ENCODE results near the gene PIRT.
"Not testable (repeated sequence)": the region's sequence is repeated elsewhere in the genome, so short reads cannot be mapped to it uniquely, and the experiment has no call there.

Gene PIRT

DNA sequence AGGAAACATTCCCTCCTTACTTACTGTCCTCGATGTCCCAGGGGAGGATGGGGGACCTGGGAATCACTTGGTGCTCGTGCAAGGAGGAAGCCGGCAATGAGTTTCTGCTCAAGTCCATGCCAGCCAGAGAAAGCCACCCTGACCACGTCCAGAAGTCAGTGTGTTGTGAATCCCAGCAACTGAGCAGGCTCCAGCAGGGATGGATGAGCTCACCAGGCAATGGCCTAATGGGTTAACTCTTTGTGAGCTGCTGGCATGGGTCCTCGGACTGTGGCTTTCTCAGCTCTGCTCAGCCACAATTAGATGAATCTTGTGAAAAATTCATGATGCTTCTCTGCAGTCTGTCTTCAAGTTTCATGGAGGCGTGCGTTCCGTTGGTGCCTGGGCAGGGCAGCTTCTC, at the start of gene PIRT:
Gene PIRT, minus strand, starts transcription at position 167 of the 400 bp plus-strand sequence. CDS start 12,442 bp downstream, outside the sequence.
- DNase-seq (ENCODE audit: low spot score) = no peak

DNA sequence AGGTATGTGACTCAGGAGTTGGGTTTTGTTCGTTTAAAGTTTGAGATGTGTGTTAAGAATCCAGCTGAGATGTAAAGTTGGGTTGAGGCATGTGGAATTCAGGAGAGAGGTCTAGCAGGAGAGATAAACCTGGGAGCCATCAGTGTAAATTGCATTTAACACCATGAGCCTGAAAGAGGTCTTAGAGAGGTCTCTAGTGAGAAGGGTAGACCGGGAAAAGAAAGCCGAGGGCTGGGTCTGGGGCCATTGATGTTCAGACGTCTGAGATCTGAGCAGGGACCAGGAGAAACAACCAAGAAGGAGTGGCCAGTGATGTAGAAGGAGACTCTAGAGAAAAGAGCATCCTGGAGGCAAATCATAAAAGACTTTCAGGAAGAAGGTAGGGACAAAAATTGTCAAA, 44.1 kb upstream of the PIRT start:
- no peak for DNase-seq (ENCODE audit: low spot score)

DNA sequence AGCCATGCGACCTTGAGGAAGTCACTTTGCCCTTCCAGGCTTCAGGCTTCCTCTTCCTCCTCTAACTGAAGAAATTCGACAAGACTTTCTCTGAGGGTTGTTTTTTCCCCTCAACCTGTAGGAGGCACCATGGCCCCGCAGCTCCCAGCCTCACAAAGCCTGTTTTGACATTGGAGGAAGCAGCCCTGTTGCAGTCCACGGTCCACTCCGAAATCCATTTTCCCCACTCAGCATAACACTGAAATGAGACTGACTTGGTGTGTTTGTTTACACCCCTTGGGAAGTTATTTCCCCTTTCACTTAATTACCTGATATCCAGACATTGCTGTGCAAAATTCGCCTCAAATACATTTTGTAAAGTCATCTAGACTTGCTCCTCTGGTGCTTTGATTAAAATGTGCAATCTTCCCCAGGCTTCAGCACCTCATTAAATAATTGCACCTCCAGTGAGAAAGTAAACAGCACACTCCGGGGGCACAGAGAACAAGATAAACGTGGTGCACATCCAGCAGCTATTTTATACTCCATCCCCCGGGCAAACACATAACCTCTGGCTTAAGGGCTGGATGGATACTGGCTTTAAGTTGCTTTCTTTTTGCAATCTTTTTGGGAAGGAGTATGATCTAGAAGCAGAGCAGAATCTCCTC, 41.4 kb upstream of the PIRT start:
- DNase-seq (ENCODE audit: low spot score) = no peak

DNA sequence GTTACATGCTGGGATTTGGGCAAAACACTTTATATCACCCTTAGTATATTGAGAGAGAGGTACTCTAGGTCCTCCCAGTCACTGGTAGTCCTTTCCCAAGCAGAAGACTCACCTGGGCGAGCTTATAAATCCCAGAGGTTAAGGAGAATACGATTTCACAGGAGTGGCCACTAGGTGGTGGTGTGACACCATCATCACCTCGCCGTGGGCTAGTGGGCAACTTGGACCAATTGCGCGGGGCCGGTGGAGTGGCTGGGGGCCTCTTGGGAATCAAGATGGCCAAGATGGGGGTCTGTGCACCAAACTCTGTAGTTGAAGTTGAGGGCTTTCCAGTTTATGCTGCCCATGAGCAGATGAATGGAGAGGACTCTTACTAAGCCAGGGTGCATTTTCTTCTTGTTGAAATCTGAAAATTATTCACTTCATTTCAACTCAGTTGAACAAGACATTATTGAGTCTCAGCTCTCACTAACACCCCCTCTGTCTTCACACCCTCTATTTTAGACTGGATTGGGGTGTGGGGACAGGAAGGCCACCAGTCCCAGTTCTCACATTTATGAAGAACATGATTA, 38.2 kb upstream of the PIRT start:
- peak; percentile 47 for DNase-seq (ENCODE audit: low spot score)

DNA sequence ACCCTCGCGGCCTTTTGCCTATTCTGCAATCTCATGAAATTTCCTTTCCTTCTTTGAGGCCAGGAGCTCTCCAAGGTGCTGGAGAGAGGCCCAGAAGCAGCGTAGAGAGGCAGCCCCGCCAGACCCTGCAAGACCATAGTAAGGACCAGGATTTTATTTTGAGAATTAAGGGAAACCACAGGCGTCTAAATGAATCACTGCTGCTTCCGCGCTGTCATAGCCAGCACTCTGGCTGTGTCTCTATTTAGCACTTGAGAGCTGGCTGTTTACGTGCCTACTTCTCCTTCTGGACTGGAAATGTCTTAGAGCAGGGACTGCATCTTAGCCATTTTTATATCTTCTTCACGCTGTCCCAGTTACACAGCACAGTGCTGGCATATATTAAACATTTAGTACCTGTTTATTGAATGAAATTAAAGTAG, 37.6 kb upstream of the PIRT start:
- DNase-seq (ENCODE audit: low spot score) = no peak

DNA sequence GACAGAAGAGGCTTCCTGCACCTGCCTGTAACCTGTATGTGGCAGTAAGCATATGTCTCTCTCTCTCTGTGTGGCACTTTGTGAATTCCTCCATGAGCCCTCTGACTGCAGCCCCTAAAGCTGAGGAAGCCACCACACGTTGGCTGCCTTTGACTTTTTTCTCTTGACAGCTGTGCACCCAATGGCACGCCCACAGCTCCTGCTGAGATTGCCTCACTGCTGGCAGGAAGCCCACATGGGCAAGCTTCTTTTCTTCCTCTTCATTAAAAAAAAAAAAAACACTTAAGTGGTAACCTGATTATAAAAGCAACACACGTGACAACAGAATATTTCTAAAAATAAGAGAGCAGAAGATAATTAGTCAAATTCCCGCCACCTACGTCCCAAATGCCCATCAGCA, 34.0 kb upstream of the PIRT start:
- DNase-seq (ENCODE audit: low spot score) = no peak

DNA sequence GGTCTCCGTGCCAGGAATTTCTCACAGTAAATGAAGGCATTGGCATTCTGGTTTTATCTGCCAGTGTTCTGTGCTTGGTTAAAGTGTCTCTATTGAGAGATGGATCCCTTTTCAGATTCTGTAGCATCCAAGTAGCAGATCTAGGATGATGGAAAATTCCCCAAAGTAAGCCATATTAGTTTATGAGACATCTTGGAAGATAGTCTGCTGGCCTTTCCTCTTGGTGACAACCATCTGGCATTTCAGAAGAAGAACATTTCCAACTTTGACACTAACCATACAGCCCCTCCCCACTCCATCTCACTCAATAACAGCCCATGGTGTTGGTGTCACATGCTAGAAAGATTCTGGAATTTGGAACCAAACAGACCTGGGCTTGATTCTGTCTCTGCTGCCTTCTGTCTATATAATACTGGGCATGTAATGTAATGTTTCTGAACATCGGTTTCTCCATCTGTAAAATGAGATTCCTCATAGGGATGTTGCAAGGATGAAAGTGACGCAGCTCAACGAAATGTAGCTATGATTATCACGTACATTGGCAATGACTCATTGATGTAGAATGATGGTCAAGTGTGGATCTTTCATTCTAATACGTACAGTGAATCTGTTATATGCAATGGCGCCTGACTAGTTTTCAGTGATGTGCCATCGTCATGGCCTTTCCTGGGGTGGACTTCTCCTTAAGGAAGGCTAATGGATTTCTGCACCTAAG, 32.6 kb upstream of the PIRT start:
- no peak for DNase-seq (ENCODE audit: low spot score)

DNA sequence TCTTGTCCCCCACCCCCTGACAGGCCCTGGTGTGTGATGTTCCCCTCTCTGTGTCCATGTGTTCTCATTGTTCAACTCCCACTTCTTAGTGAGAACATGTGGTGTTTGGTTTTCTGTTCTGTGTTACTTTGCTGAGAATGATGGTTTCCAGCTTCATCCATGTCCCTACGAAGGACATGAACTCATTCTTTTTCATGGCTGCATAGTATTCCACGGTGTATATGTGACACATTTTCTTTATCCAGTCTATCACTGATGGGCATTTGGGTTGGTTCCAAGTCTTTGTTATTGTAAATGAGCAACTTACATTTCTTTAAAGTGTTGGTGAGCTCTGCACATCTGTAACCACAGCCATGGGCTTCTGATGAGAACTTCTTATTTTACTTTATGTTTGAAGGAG, 30.9 kb upstream of the PIRT start:
- not testable (repeated sequence) for DNase-seq (ENCODE audit: low spot score)

DNA sequence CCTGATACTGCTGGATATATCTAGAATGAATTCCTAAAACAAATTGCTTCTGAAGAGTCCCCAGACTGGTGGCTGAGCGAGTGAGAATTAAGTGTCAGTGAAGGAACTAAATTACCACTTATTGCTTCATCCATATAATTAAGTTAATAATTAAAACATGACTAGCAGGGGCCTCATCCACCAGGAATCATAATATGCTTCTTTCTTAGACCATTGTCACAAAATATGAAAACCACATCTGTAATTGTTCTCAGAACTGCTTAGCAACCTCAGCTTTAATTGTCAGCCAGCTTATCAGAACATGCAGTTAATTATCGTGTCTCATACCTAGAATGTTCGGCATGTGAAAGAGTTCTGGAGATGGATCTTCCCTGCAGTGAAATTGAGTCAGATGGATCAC, 21.2 kb upstream of the PIRT start:
- DNase-seq (ENCODE audit: low spot score) = no peak

DNA sequence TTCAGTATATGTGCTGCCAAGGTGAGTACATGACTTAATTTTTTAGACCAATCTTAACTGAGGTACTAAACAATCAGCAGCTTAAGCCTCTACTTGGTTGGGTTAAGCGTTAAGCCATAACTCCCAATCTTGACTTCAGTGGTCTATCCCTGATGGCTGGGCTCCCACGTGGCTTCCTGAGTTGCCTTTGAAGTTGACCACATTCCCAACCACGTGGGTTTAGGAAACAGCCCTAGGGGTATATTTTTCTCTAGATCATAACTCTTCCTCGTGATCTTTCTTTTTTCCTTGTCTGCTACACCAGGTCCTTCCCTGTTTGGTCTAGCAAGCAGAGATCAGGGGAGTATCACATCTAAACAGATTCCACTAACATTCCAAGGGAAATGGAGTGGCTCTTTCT, 20.1 kb upstream of the PIRT start:
- no peak for DNase-seq (ENCODE audit: low spot score)

DNA sequence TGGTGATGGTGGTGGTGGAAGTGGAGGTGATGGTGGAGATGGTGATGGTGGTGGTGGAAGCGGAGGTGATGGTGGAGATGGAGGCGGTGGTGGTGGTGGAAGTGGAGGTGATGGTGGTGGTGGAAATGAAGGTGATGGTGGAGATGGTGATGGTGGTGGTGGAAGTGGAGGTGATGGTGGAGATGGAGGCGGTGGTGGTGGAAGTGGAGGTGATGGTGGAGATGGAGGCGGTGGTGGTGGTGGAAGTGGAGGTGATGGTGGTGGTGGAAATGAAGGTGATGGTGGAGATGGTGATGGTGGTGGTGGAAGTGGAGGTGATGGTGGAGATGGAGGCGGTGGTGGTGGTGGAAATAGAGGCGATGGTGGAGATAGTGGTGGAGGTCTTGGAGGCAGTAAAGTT, 8.7 kb upstream of the PIRT start:
- not testable (repeated sequence) for DNase-seq (ENCODE audit: low spot score)

DNA sequence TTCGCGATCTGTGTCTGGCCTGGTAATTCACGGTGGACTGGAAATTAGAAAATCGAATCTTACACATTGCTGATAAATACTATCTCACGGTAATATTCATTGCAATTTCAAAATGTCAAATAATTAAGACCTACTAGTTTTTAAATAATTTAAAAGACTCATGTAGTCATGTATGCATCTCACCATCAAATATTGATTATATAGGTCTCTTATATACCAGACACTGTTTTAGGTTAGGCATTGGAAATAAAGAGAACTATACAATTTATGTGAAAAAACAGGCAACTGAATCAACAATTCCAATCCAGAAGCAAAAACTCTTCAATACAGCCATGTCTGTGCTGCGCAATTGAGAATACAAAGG, 7.5 kb upstream of the PIRT start:
- no peak for DNase-seq (ENCODE audit: low spot score)

DNA sequence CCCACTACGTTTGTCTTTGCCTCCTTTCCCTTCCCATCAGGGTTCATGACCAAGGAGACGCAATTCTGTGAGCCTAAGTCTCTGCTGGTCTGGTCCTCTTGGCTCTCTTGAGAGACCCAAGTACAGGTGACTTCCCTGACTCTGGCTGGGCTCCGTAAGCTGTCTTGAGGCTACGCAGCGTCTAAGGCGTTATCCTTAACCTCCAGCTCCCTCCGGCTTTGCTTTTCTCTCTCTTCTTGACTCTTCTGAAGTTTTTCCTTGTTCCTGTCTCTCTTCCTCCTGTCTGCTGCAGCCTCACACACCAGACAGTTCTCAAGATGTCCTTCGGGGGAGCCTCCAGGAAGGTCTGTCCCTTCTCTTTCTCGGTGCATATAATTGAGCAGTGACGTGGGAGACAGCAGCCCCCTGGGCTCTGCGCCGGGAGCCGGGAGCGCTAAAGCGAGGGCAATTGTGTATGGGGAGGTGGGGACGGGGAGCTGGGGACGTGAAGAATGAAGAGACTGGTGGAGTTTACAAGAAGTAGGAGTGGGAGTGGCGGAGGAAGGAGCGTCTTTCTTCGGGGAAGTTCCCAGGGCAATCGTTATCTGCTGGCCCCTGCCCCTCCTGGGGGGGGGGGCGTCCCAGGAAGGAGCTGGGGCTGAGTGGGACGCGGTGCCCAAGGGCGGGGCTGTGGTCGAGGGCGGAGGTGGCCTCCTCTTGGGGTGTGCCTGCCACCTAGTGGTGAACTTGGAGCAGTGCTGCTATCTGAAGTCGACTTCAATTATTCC, 6.9 kb upstream of the PIRT start:
- peak; percentile 83 for DNase-seq (ENCODE audit: low spot score)

DNA sequence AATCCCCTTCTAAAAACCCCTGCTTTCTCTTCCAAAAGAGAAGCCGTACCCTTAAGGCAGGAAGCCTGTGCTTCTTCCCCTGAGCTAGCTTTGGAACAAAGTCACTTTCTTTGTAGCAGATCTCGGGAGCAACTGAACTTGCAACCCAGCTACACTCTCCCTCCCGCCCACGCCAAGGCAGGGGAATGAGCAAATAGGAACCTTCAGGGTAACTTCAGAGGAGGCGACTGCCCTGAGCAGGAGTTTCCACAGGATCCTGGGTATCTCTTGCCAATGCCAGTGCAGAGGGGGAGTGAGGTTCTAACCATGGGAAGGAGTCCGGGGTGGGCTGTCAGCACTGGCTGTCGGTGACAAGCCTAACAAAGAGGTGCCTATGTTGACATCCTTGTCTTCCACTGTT, 5.9 kb upstream of the PIRT start:
- DNase-seq (ENCODE audit: low spot score) = no peak

DNA sequence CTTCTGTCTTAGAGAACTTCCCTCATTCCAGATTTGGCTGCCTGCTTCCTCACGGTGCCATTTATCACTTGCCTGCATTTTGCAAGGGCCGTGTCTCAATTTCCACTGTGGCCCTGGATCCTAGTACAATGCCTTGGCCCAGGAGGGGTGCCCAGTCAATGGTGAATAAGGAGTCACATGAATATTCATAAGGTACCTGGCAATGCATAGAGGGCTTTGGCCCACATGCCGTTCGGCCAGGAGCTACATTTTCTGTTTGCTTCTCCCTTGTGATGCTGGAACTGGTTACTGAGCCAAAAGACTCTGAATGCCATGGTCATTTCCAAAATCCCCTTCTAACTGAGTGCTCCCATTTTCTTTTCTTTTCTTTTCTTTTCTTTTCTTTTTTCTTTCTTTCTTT, 4.8 kb upstream of the PIRT start:
- no peak for DNase-seq (ENCODE audit: low spot score)

DNA sequence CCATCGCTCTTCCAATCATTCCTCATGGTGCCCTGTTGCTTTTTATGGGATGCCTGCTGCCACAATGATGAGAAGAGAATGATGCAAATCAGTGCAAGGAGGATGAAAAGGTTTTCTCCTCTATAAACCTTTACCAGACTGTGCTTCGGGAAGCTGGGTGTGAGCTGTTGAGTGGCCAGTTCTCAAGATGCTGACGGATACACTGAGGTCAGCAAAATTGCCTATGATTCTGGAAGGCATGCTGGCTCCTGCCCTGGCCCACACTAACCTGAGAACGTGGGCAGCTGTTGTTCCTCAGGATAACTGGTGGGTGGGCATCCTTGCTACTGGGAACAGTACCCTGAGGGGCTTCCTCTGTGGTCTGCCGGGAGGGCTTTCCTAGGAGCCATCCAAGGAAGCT, 795 bp upstream of the PIRT start:
- DNase-seq (ENCODE audit: low spot score) = no peak

DNA sequence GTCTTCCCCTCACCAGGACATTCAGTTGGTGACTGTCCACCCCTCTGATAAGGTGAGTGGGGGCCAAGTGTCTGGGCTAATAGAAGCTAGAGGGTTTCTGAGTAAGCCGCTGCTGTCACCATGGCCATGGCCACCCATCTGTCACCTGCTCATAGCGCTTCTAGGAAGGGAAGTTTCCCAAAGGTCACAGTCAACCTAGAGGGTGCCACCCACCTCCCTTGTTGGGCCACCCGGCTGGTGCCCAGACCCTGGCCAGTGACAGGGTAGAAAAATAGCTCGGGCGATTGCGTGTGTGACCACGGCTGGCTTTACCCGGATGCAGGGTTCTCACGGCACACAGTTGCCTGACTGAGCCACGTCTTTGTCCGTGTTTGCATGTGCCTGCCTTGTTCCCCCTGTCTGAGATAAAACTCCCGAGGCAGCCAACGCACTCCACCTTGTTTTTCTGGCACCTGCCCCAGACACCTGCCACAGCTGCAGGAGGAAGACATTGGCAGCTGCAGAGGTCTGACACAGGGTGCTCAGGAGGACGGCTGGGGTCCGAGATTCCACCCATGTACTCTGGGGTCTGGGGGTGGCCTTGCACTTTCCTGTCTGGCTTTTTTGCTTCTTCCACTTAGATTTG, 809 bp downstream of the PIRT start:
- no peak for DNase-seq (ENCODE audit: low spot score)

DNA sequence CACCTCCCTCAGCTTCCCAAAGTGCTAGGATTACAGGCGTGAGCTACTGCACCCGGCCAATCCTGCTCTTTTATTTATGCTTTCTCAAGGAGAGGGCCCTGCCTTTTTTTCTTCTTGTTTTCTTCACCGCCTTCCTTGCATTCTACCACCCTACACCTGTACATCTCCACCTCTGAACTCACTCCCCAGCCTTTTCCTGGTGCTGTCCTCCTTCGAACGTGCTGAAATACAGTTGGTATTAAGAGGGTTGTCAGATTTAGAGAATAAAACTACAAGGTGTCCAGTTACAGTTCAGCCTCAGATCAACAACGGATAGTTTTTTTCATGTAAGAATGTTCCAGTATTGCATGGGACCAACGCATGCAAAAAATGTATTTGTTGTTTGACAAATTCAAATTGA, 1.7 kb downstream of the PIRT start:
- no peak for DNase-seq (ENCODE audit: low spot score)

DNA sequence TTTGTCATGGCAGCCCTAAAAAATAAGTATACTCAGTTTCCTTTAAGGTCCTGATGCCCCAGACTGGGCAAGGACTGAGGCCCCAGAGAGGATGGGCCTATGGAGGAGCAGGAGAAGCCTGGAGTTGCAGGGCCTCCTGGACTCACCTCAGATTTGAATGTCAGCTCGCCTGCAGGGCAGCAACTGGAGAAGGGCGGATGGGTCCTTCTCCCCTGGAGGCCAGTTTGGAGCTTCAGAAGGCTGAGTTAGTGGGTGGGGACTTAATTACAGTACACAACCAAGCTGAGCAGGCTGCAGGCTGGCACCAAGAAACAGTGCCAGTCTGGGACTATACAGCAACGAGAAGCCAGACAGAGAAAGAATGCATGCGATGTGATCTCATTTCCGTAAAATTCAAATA, 6.2 kb downstream of the PIRT start:
- no peak for DNase-seq (ENCODE audit: low spot score)

DNA sequence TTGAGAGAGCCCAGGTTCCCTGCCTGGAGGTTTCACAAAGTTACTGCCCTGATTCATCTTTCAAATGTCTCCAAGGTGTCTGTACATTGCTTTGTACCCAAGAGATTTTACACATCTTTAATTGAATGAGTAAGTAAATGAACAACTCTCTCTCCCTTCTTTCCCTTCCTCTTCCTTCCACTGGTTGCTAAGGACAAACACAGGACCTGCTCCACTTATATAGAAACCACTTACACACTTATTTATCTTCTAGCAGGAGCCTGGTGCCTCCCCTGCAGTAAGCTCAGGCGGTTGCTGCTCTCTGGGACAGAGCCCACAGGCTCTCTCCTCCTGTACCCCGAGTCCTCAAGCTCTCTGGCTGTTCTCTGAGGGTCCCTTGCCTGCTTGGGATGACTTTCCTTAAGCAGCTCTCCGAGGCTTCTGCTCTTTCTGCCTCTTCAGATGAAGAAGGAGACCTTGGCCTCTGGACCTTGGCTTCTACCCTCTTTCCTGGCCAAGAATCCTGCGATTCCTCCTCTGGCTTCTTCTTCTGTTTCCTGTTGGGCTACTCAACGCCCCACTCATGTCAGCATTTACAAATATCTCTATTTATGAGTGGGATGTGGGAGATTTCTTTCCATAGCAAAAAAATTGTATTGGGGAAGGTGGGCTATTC, 9.9 kb downstream of the PIRT start:
- no peak for DNase-seq (ENCODE audit: low spot score)

DNA sequence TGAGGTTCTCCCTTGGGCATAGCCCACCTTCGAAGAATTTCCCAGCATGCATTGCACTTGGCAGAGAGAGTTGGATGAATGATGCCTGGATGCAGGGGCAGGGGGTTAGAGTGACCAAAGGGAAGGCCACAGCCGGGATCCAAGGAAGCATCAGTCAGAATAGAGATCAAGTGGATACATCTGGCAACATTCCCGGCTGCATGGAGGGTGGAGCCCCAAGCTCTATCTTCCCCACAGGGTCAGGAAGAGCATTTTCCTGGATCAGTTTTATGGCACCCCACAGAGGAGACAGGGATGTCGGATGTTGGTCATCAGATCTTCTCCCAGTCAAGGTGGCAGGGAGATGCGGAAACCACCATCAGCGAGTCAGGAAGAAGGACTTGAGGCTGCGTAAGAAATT, 13.0 kb downstream of the PIRT start:
- no peak for DNase-seq (ENCODE audit: low spot score)

DNA sequence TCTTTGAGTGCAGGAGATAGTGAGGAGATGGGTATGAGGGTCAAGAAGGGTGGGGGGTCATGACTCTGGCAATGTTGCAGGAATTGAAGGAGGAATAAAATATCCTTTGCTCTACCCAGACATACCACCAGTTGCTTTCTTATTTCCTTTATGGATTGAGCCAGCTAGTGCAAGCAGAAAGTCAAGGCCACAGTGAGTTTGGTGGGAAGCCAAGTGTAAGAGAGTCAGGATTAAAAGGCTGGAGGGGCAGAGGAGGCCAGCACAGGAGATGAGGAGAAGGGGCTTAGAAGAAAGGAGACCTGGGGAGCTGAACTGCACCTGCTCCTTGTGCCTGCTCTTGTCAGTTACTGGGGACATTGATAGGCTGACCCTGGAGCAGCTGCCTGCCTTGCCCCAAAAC, 16.1 kb downstream of the PIRT start:
- DNase-seq (ENCODE audit: low spot score) = no peak

Data from AG08395 (cell line).